Prostate gland (tissue), 2 donors: ENCODE measurements around the gene FOXP1. TPM values are rescaled to one million over a fixed set of nuclear protein-coding genes. Genes with fewer than 3 reads are reported as not detected.

Experiments
- DNase-seq: peaks from one replicate; pipeline ENCODE4 v3.0.0-alpha.2; 2019; ENCODE audit warnings: low spot score
- H3K27ac ChIP-seq, 2 donors: fragments of 200-600 bp; sonication (generic); 2 replicates each; pipeline ENCODE4 v1.5.1; 2017 to 2019
- H3K27me3 ChIP-seq: fragments of 200-600 bp; sonication (generic); replicated peaks from 2 replicates; pipeline ENCODE4 v1.5.1; 2019; ENCODE audit not compliant: insufficient read depth
- H3K36me3 ChIP-seq, 2 donors: fragments of 200-600 bp; sonication (generic); 1 replicate in 1 of 2; 2 replicates in 1 of 2; pipeline versions ENCODE4 v1.5.1 to v1.8.1; 2017 to 2019
- H3K4me1 ChIP-seq: fragments of 200-600 bp; sonication (generic); replicated peaks from 2 replicates; pipeline ENCODE4 v1.5.1; 2019
- H3K4me3 ChIP-seq, 2 donors: fragments of 200-600 bp; sonication (generic); 2 replicates each; pipeline ENCODE4 v1.5.1; 2017 to 2019
- H3K9me3 ChIP-seq: fragments of 200-600 bp; sonication (generic); 2 replicates; pipeline ENCODE4 v1.5.1; 2017
- POLR2A ChIP-seq: fragments of 450-650 bp; IDR thresholded peaks from one replicate; pipeline ENCODE4 v1.6.1; 2016; ENCODE audit warnings: antibody characterized with exemption, mild to moderate bottlenecking
- POLR2AphosphoS5 ChIP-seq: sonication (generic); formaldehyde crosslinking; IDR thresholded peaks from one replicate; pipeline ENCODE4 v1.6.1; 2017; ENCODE audit warnings: antibody characterized with exemption
- WGBS: methylation state at CpG from one replicate; pipeline ENCODE4 v1.1.5; 2018; 5-methylcytosine and 5-hydroxymethylcytosine counted together
- intact Hi-C: fragments of 100-400 bp; cut with DNase I; formaldehyde crosslinking; loops from one replicate; pipeline ENCODE4 v1.14.2; 2022
- total RNA-seq, 2 donors: library from RNA; depleted of rRNA; stranded (reverse); fragments of >200 nt; gene quantifications; one replicate each; pipeline ENCODE4 v1.1.0, GENCODE V29; 2016
- TF ChIP-seq, protein P1 (sequence below), 4 experiments: fragments of 200-600 bp in 2 of 4; fragments of 450-650 bp in 2 of 4; sonication (generic) in 2 of 4; IDR thresholded peaks; 1 replicate in 3 of 4; 2 replicates in 1 of 4; pipeline ENCODE4 v1.5.1; 2016 to 2019; ENCODE audit warnings: antibody characterized with exemption in 4 of 4, mild to moderate bottlenecking in 2 of 4, moderate library complexity in 2 of 4

FOXP1 gene
- total RNA-seq, 2 donors from 2014 or later = 133 to 156 TPM

DNA sequence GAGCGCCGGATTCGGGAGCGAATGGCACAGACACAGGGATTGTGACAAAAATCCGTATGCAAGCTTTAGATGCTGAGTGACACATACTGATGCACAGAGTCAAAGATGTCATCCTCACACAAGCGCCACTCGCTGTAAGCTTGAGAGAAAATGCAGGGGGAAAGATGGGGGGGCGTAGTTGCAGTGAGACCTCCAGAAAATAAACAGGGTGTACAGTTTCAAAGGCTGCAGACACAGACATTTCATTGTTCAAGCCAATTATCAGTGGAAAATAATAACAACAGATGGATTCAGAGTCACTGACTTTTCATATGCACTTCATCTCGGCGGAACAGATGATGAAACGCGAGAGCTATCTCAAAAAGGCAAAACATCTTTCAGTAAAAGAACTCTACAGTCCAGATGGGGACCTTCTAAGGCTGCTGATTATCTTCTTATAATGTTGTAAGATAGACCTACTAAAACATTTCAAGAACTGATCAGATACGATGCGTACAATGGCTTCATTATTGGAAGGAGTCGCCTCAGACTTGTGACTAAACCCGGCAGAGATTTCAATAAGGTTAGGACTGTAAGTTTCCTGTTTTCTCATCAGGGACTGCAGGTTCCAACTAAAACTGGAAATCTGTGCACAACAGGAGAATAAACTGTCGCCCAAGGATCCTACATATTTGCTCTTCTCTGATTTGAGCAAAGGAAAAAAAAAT, 275.4 kb downstream of the FOXP1 start:
- no peak overlapping the region for H3K4me3 ChIP-seq
- H3K27ac ChIP-seq = no peak overlapping the region
- DNase-seq = no peak
- TF ChIP-seq POLR2AphosphoS5 = no peak
- TF ChIP-seq POLR2A = no peak
- TF ChIP-seq, protein P1, sequence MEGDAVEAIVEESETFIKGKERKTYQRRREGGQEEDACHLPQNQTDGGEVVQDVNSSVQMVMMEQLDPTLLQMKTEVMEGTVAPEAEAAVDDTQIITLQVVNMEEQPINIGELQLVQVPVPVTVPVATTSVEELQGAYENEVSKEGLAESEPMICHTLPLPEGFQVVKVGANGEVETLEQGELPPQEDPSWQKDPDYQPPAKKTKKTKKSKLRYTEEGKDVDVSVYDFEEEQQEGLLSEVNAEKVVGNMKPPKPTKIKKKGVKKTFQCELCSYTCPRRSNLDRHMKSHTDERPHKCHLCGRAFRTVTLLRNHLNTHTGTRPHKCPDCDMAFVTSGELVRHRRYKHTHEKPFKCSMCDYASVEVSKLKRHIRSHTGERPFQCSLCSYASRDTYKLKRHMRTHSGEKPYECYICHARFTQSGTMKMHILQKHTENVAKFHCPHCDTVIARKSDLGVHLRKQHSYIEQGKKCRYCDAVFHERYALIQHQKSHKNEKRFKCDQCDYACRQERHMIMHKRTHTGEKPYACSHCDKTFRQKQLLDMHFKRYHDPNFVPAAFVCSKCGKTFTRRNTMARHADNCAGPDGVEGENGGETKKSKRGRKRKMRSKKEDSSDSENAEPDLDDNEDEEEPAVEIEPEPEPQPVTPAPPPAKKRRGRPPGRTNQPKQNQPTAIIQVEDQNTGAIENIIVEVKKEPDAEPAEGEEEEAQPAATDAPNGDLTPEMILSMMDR (IDR thresholded peaks at IDR 0.05) = no peak
- H3K9me3 ChIP-seq = no peaks in the 10 kb centered on the region
- intact Hi-C loops = loop anchor here (5.0 to 10.0 kb wide), 2 partner anchors 591 to 773 kb away; no protein-coding TSS in a partner anchor
- no peaks in the 10 kb centered on the region for H3K4me1 ChIP-seq
- no peaks in the 10 kb centered on the region for H3K36me3 ChIP-seq
- no peaks in the 10 kb centered on the region for H3K27me3 ChIP-seq
- 64% methylated on average over 17 of the region's 17 CpGs for WGBS

DNA sequence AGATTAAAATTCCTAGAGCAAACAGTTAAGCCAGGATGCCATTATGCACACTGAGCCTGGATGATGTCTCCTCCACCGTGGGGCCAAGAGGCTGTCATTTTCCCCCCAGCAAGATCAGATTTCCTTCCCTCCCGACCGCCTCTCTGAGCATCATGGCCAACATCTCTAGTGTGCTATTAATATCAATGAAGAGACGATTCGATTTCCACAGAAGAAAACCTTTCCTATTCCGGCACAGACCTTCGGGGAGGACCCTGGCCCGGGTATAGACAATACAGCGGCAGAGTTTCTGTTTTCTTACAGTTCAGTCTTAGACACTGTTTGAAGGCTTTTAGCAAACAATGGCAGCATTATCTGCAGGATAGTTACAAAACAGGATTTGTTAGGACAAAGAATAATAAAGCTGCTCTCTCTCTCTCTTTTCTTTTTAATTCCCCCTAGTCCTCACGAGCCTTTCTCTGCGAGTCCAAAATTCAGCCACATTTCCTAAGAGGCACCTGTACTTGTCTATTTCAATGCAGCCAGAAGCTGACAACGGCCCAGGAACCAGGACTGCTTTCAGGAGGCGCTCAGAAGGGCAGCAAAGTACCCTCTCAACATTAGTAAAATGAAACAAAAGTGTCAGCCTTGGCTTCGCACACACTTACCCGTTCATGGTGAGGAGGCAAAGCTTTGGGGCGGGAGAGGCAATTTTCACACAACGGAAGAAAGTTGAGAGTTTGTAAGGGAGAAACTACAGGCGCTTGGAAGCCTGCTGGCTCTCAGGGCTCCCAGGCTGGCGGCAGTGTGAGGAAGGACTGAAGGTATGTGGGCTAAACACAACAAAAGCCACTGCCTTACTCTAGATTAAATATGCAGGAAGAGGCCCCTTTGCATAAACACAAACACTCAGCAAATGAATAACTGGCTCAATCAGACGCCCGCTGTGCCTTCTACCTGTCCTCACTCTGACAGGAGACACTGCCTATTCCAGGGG, 278.0 kb downstream of the FOXP1 start:
- Histone ChIP-seq H3K9me3 (no peaks in the 10 kb centered on the region), H3K4me3 (peak overlapping the region; percentile 15 to 28), H3K27ac (peak overlapping the region; percentile 80 to 83), H3K4me1 (no peaks in the 10 kb centered on the region), H3K36me3 (no peaks in the 10 kb centered on the region), H3K27me3 (no peaks in the 10 kb centered on the region)
- peak; percentile 35 for DNase-seq
- TF ChIP-seq POLR2A (no peak), POLR2AphosphoS5 (peak; percentile 6)
- TF ChIP-seq, protein P1 (IDR thresholded peaks at IDR 0.05) = no peak
- whole genome bisulfite sequencing = 11% methylated on average over 21 of the region's 21 CpGs
- intact Hi-C loops = loop anchor here (5.0 to 10.0 kb wide), 2 partner anchors 588 to 771 kb away; no protein-coding TSS in a partner anchor

DNA sequence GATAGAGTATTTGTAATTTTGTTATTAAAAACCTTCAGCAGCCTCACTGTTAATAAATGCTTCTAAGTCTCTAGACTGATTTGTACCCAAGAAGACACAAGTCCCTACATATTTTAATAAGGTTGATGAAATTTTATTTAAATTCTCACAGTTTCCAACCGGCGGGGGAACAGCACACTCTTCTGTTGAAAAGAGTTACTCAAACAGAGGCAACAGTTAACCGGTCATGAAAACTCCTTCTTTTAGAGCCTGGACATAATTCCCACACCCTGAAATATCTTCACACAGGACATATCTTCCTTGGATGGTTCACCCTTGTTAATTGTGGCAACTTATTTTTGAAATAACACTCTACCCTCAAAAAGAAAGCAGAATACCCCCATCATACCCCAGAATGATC, 278.8 kb downstream of the FOXP1 start:
- H3K27me3 ChIP-seq = no peaks in the 10 kb centered on the region
- no peaks in the 10 kb centered on the region for H3K9me3 ChIP-seq
- peak overlapping the region; percentile 15 to 28 for H3K4me3 ChIP-seq
- 10% methylated on average over 3 of the region's 3 CpGs for WGBS
- DNase-seq = peak; percentile 22
- peak overlapping the region; percentile 80 to 83 for H3K27ac ChIP-seq
- intact Hi-C loops = loop anchor here (5.0 to 10.0 kb wide), 3 partner anchors 278 to 770 kb away; partner anchors contain the start of gene FOXP1
- no peak for TF ChIP-seq POLR2AphosphoS5
- TF ChIP-seq, protein P1 (IDR thresholded peaks at IDR 0.05) = peak in 2 of 4 experiments; percentile 8 to 65
- no peaks in the 10 kb centered on the region for H3K4me1 ChIP-seq
- H3K36me3 ChIP-seq = no peaks in the 10 kb centered on the region

DNA sequence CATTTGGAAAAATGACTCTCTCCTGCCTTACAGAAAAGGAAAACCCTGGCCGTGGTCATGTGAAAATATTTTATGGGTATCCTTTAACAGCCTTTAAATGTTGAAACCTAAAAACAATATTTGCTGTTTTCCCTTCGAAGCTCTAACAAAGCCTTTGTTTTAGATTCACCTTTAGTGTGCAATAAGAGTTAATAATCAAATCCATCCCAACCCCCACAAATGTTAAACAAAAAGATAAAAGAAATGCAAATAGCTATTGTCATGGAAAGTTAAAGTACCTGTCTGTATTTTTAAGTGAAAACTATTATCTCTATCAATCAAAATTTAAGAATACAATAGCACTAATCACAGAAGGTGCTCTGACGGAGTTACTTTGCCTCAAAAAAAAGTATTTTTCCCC, 279.3 kb downstream of the FOXP1 start:
- Histone ChIP-seq H3K36me3 (no peaks in the 10 kb centered on the region), H3K4me1 (no peaks in the 10 kb centered on the region), H3K27ac (peak overlapping the region; percentile 80 to 83), H3K4me3 (peak overlapping the region in 1 of 2 donors; percentile 1), H3K9me3 (no peaks in the 10 kb centered on the region), H3K27me3 (no peaks in the 10 kb centered on the region)
- TF ChIP-seq POLR2AphosphoS5 (peak; percentile 11), POLR2A (no peak)
- TF ChIP-seq, protein P1 (IDR thresholded peaks at IDR 0.05) = no peak
- WGBS = 46% methylated on average over 3 of the region's 3 CpGs
- intact Hi-C loops = loop anchor here (5.0 to 10.0 kb wide), 2 partner anchors 278 to 769 kb away; partner anchors contain the start of gene FOXP1
- DNase-seq = no peak
